GM23248 (cell line): ENCODE data around the gene HOXA11.

ENCODE experiments used
- EZH2 ChIP-seq: fragments of 200-600 bp; sonication (generic); IDR thresholded peaks from 2 replicates; pipeline ENCODE4 v1.6.1; 2018; ENCODE audit warnings: antibody characterized with exemption, mild to moderate bottlenecking; ENCODE audit not compliant: insufficient read depth, poor library complexity, severe bottlenecking
- EZH2phosphoT487 ChIP-seq: fragments of 200-600 bp; sonication (generic); IDR thresholded peaks from 2 replicates; pipeline ENCODE4 v1.6.1; 2018; ENCODE audit warnings: antibody characterized with exemption, moderate library complexity, mild to moderate bottlenecking, low read depth; ENCODE audit not compliant: insufficient read depth

- TF ChIP-seq EZH2phosphoT487 (no peak), EZH2 (no peak)
Measured at GRCh38 chr7:27159266-27160144, 25.5 kb downstream of the HOXA11 start.
